Heart left ventricle (tissue), 16 donors: ENCODE measurements around the gene SLC24A4. TPM values are rescaled to one million over a fixed set of nuclear protein-coding genes. Genes with fewer than 3 reads are reported as not detected.

ENCODE experiments used
- ATAC-seq, 4 donors: fragments of 200-7000 bp; cut with Tn5 transposase; one replicate each; pipeline ENCODE4 v1.9.1; 2020 to 2022; ENCODE audit warnings: moderate library complexity in 4 of 4, mild to moderate bottlenecking in 3 of 4, moderate number of reproducible peaks in 1 of 4
- DNase-seq, 5 donors: peaks; one replicate each; pipeline ENCODE4 v3.0.0-alpha.2; 2020
- H3K27ac ChIP-seq, 12 donors: fragments of 200-600 bp; sonication (generic) in 4 of 12; one replicate each; pipeline versions ENCODE4 v1.5.0 to v1.8.0; 2016 to 2022; ENCODE audit warnings: mild to moderate bottlenecking in 2 of 12
- H3K27me3 ChIP-seq, 9 donors: fragments of 200-600 bp; sonication (generic) in 2 of 9; one replicate each; pipeline versions ENCODE4 v1.5.1 to v1.8.0; 2016 to 2022; ENCODE audit warnings: mild to moderate bottlenecking in 3 of 9
- H3K36me3 ChIP-seq, 9 donors: fragments of 200-600 bp; sonication (generic) in 2 of 9; one replicate each; pipeline versions ENCODE4 v1.5.0 to v1.8.0; 2018 to 2022; ENCODE audit warnings: mild to moderate bottlenecking in 2 of 9
- H3K4me1 ChIP-seq, 12 donors: fragments of 200-600 bp; sonication (generic) in 4 of 12; one replicate each; pipeline versions ENCODE4 v1.5.0 to v1.8.0; 2016 to 2022; ENCODE audit warnings: mild to moderate bottlenecking in 3 of 12
- H3K4me3 ChIP-seq, 12 donors: fragments of 200-600 bp; sonication (generic) in 4 of 12; one replicate each; pipeline versions ENCODE4 v1.5.0 to v1.8.0; 2017 to 2022; ENCODE audit warnings: mild to moderate bottlenecking in 9 of 12, moderate library complexity in 4 of 12
- H3K9me3 ChIP-seq, 12 donors: fragments of 200-600 bp; sonication (generic) in 4 of 12; one replicate each; pipeline versions ENCODE4 v1.5.0 to v1.8.0; 2016 to 2022; ENCODE audit warnings: mild to moderate bottlenecking in 1 of 12
- POLR2A ChIP-seq, 2 donors: fragments of 450-650 bp; IDR thresholded peaks; one replicate each; pipeline ENCODE4 v1.6.1; 2017; ENCODE audit warnings: antibody characterized with exemption in 2 of 2, mild to moderate bottlenecking in 2 of 2, moderate library complexity in 2 of 2
- WGBS, 4 donors: extraction: QIAGEN DNeasy Blood & Tissue Kit in 2 of 4; methylation state at CpG; one replicate each; pipeline versions ENCODE4 v1.1.5 to v1.1.7; 2013 to 2018; 5-methylcytosine and 5-hydroxymethylcytosine counted together
- intact Hi-C, 10 donors: fragments of 100-400 bp; cut with DNase I; formaldehyde crosslinking; loops; one replicate each; pipeline versions ENCODE4 v1.11.1 to v1.14.2; 2022
- polyA plus RNA-seq, 2 donors: library from polyadenylated mRNA; stranded (reverse); fragments of 200-250 nt; gene quantifications; one replicate each; pipeline ENCODE4 v1.2.3, GENCODE V29; 2013
- total RNA-seq, 9 donors: library from RNA; depleted of rRNA in 2 of 9; stranded (reverse); fragments of >200 nt in 2 of 9; fragmentation: NEBNext Ultra II Directional in 3 of 9; extraction: Animal tissue kit (Norgen Biotek cat#: 25700) in 3 of 9; gene quantifications; one replicate each; pipeline versions ENCODE4 v1.1.0 to v1.2.4, GENCODE V29; 2016 to 2023
- TF ChIP-seq, protein P1 (sequence below), 12 donors: fragments of 200-600 bp; sonication (generic) in 4 of 12; IDR thresholded peaks; one replicate each; pipeline versions ENCODE4 v1.5.0 to v1.8.0; 2018 to 2022; ENCODE audit warnings: antibody characterized with exemption in 12 of 12, mild to moderate bottlenecking in 5 of 12
- donor health status: ischemic (EF 13 %, LVEDD 7.1; RV severe dilation, severe dysfunction).
- donor health status: healthy with polysubstance abuse.
- donor health status: DM: no; HTN: yes; CAD: no.
- donor health status: DM: no; HTN: no; CAD: no.
- donor health status: ischemic (EF 25% LVEDD 6.9; RV normal size, moderate dysfunction).
- donor health status: ischemic (EF 25% LVEDD 5.7; RV mildly dilated, moderate dysfunction).
- donor health status: healthy.
- donor health status: DM: yes; HTN: yes; CAD: no.
- donor health status: ischemic (EF 35%, LVEDD 5.7; RV mildly dilated, moderate dysfunction).
- donor health status: nonischemic (EF 11% LVEDD 7.7; RV severe dilation, severe dysfunction).
- donor health status: DM: yes; HTN: yes; CAD: no.
- donor health status: PGD.
- donor health status: ischemic (EF 29% LVEDD 5.4; RV normal size, mild dysfunction).
- donor health status: nonischemic (EF 23%, LVEDD 6.1; RV moderate dilation, normal function).

SLC24A4 gene
- total and polyA plus RNA-seq, 11 donors: 0.05 to 1.6 (median 0.23) TPM

DNA sequence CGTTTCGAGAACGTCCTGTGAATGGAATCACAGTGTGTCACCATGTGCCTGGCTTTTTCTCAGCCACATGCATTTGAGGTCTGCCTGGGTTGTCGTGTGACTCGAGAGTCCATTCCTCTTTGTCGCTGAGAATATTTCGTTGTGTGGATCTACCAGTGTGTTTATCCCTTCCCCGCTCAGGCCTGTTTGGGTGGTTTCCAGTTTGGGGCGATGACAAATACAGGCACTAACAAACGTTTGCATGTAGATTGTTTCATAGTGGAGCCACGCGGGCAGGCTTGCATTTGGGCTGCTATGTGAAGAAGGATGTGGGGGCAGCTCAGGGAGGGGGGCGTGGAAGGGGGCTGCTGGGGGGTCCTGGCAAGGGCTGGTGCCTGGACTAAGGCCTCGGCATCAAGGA, 204.8 kb downstream of the SLC24A4 start:
- Histone ChIP-seq H3K9me3 (no peaks in the 10 kb centered on the region), H3K4me1 (peaks cover 0 to 54% (median 6%) of the 10 kb centered on the region in 12 donors), H3K36me3 (no peaks in the 10 kb centered on the region), H3K27ac (peak overlapping the region in 1 of 12 donors; percentile 8), H3K4me3 (no peak overlapping the region), H3K27me3 (no peaks in the 10 kb centered on the region)
- WGBS, 4 donors: 82 to 87% (median 85%) methylated on average over 14 of the region's 14 CpGs
- DNase-seq: no peak
- ATAC-seq: no peak
- intact Hi-C loops: no loop called here
- TF ChIP-seq POLR2A (IDR thresholded peaks at IDR 0.05): no peak
- TF ChIP-seq, protein P1, sequence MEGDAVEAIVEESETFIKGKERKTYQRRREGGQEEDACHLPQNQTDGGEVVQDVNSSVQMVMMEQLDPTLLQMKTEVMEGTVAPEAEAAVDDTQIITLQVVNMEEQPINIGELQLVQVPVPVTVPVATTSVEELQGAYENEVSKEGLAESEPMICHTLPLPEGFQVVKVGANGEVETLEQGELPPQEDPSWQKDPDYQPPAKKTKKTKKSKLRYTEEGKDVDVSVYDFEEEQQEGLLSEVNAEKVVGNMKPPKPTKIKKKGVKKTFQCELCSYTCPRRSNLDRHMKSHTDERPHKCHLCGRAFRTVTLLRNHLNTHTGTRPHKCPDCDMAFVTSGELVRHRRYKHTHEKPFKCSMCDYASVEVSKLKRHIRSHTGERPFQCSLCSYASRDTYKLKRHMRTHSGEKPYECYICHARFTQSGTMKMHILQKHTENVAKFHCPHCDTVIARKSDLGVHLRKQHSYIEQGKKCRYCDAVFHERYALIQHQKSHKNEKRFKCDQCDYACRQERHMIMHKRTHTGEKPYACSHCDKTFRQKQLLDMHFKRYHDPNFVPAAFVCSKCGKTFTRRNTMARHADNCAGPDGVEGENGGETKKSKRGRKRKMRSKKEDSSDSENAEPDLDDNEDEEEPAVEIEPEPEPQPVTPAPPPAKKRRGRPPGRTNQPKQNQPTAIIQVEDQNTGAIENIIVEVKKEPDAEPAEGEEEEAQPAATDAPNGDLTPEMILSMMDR (IDR thresholded peaks at IDR 0.05): no peak

DNA sequence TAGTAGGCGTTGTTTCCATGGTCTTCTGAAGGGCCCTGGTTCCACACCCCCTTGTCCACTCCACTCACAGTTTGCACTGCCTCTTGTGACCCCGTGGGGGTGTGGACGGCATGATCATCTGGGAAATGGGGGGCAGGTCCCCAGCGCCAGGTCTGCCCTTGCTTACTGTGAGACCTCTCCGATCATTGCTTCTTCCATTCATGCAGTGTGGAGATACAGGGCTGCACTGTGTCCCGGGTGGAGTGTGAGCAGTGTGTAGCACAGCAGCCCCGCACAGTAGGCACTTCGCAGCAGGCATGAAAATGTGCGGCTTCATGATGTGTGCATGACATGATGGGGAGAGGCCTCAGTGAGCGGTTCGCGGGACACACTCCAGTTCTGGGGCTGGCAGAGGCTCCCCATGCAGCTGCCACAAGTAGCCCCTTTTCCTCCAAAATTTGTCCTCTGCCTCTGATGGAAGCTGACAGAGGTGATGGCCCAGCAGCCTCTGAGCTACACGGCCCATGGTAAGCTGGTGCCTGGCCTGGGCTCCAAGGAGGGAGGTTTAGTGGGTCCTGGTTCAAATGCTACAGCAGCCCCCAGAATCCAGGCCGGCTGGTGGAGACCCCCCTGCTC, 205.6 kb downstream of the SLC24A4 start:
- 94 to 96% (median 95%) methylated on average over 14 of the region's 14 CpGs for WGBS, 4 donors
- intact Hi-C loops: no loop called here
- H3K4me1 ChIP-seq: peaks cover 0 to 56% (median 5%) of the 10 kb centered on the region in 12 donors
- no peak overlapping the region for H3K27ac ChIP-seq
- TF ChIP-seq, protein P1 (IDR thresholded peaks at IDR 0.05): no peak
- no peak for TF ChIP-seq POLR2A (IDR thresholded peaks at IDR 0.05)
- ATAC-seq (no peak), DNase-seq (no peak)
- no peaks in the 10 kb centered on the region for H3K36me3 ChIP-seq
- no peaks in the 10 kb centered on the region for H3K27me3 ChIP-seq
- no peaks in the 10 kb centered on the region for H3K9me3 ChIP-seq
- no peak overlapping the region for H3K4me3 ChIP-seq

DNA sequence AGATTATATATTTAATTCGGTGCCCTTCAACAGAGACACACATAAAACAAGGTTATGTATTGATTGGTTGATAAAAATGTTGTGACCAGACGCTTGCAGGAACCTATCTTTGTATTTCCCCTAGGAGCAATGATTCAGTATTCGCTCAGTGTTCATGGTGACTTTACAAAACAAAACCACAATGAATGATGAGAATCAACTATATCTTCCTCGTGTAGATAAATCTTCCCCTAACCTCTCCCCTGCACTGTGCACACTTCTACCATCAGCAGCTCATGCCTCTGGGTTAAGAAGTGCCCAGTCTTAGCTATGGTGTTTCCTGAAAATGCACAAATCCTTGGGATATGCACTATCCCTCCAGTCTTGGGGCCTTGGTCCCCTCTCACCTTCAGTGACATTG, 206.9 kb downstream of the SLC24A4 start:
- no peak for DNase-seq
- Histone ChIP-seq H3K36me3 (no peaks in the 10 kb centered on the region), H3K4me1 (peaks cover 0 to 48% (median 1%) of the 10 kb centered on the region in 12 donors), H3K27me3 (no peaks in the 10 kb centered on the region), H3K4me3 (no peak overlapping the region), H3K9me3 (no peaks in the 10 kb centered on the region), H3K27ac (peak overlapping the region in 1 of 12 donors; percentile 73)
- intact Hi-C loops: no loop called here
- ATAC-seq: no peak
- TF ChIP-seq, protein P1 (IDR thresholded peaks at IDR 0.05): no peak
- no peak for TF ChIP-seq POLR2A (IDR thresholded peaks at IDR 0.05)
- 74 to 83% (median 78%) methylated on average over 4 of the region's 4 CpGs for WGBS, 4 donors

DNA sequence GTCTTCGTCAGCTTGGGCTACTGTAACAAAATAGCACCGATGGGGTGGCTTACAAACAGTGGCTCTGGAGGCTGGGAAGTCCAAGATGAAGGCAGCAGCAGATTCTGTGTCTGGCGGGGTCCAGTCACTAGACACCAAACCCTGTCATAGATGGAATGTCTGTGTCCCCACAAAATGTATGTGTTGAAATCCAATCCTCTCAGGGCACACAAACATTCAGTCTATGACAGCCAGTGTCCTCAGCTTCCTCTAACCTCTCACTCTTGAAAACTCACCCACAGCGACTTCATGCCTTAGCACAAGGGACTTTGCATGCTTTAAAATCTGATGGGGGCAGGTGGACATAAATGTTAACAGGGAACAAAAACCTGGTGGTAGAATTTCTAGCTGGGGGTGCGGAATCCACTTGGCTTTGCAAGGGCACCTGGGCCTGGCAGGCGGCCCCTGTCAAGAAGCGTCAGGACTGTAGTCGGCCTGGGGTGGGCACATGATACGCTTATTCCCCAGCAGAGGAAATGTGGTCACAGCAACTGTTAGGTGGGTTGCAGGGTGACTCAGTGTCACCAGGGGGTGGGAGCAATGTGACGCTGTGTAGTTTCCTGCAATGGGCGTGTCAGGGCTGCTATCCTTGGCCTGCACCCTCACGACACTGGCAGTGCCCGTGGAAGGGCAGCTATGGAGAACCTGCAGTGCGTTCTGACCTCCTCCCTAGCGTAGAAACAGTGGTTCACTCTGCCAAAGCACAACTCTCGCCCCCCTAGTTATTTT, 208.3 kb downstream of the SLC24A4 start:
- Histone ChIP-seq H3K36me3 (no peaks in the 10 kb centered on the region), H3K9me3 (no peaks in the 10 kb centered on the region), H3K4me1 (peaks cover 0 to 55% (median 10%) of the 10 kb centered on the region in 12 donors), H3K27me3 (no peaks in the 10 kb centered on the region), H3K4me3 (no peak overlapping the region), H3K27ac (peak overlapping the region in 1 of 12 donors; percentile 73)
- ATAC-seq: peak in 2 of 4 donors; percentile 56 to 67
- intact Hi-C loops: no loop called here
- no peak for DNase-seq
- WGBS, 4 donors: 84 to 92% (median 88%) methylated on average over 14 to 16 of the region's 16 CpGs
- TF ChIP-seq, protein P1 (IDR thresholded peaks at IDR 0.05): no peak
- no peak for TF ChIP-seq POLR2A (IDR thresholded peaks at IDR 0.05)
